CD4-positive, alpha-beta T cell (primary cell): ENCODE results near the gene SLC13A4. TPM values are rescaled to one million over a fixed set of nuclear protein-coding genes. Genes with fewer than 3 reads are reported as not detected.

Source experiments
- ATAC-seq: fragments of 200-7000 bp; cut with Tn5 transposase; one replicate; pipeline ENCODE4 v1.10.0; 2022; ENCODE audit warnings: mild to moderate bottlenecking; ENCODE audit not compliant: poor library complexity
- CTCF ChIA-PET: fragments of 350-600 bp; sonication (Branson Sonifier 250); formaldehyde crosslinking; loops from one replicate; lab custom pipeline; 2021; ENCODE audit warnings: antibody characterized with exemption, inconsistent platforms; lab: Charles Lee
- POLR2A ChIA-PET: fragments of 350-600 bp; sonication (Branson Sonifier 250); formaldehyde crosslinking; loops from one replicate; lab custom pipeline; 2021; ENCODE audit warnings: antibody characterized with exemption, inconsistent platforms; lab: Charles Lee
- DNase-seq, 14 experiments: peaks; one replicate each; pipeline ENCODE4 v3.0.0-alpha.2; 2013 to 2020; ENCODE audit warnings: mixed read lengths in 2 of 14
- H3K27ac ChIP-seq, 2 donors: one replicate each; pipeline versions ENCODE4 v1.5.1 to v1.7.0; 2013; ENCODE audit warnings: low read length in 2 of 2, low read depth in 1 of 2, mild to moderate bottlenecking in 1 of 2
- H3K27me3 ChIP-seq, 2 experiments: 1 replicate in 1 of 2; 2 replicates in 1 of 2; pipeline versions ENCODE4 v1.6.1 to v1.7.0; 2013; ENCODE audit warnings: low read length in 2 of 2, control low read depth in 1 of 2, mild to moderate bottlenecking in 1 of 2, moderate library complexity in 1 of 2; ENCODE audit not compliant: insufficient read depth in 2 of 2, control insufficient read depth in 1 of 2
- H3K36me3 ChIP-seq: one replicate; pipeline ENCODE4 v1.6.1; 2013; ENCODE audit warnings: low read length, control low read depth; ENCODE audit not compliant: insufficient read depth
- H3K4me1 ChIP-seq: one replicate; pipeline ENCODE4 v1.6.1; 2013; ENCODE audit warnings: low read length, control low read depth; ENCODE audit not compliant: insufficient read depth
- H3K4me3 ChIP-seq: one replicate; pipeline ENCODE4 v1.5.1; 2013; ENCODE audit warnings: mild to moderate bottlenecking, low read length, moderate library complexity
- H3K9me3 ChIP-seq, 2 experiments: 1 replicate in 1 of 2; 2 replicates in 1 of 2; pipeline versions ENCODE4 v1.6.1 to v1.7.0; 2013; ENCODE audit warnings: low read length in 2 of 2, mild to moderate bottlenecking in 2 of 2, control low read depth in 1 of 2, moderate library complexity in 1 of 2; ENCODE audit not compliant: control insufficient read depth in 1 of 2, insufficient read depth in 1 of 2
- H3K27ac Mint-ChIP-seq: one replicate; pipeline ENCODE4 v1.8.0; 2020; ENCODE audit warnings: mixed read lengths
- H3K27me3 Mint-ChIP-seq: one replicate; pipeline ENCODE4 v1.8.0; 2021; ENCODE audit warnings: mixed read lengths
- H3K36me3 Mint-ChIP-seq: one replicate; pipeline ENCODE4 v1.8.0; 2021; ENCODE audit warnings: low read depth, mixed read lengths
- H3K4me1 Mint-ChIP-seq: one replicate; pipeline ENCODE4 v1.8.0; 2021; ENCODE audit warnings: low read depth, mixed read lengths
- H3K4me3 Mint-ChIP-seq: one replicate; pipeline ENCODE4 v1.8.0; 2020; ENCODE audit warnings: mild to moderate bottlenecking, mixed read lengths
- H3K9me3 Mint-ChIP-seq: one replicate; pipeline ENCODE4 v1.8.0; 2020; ENCODE audit warnings: mixed read lengths
- CTCF ChIP-seq: fragments of 200-600 bp; IDR thresholded peaks from one replicate; pipeline ENCODE4 v1.8.0; 2022; ENCODE audit warnings: antibody characterized with exemption, mild to moderate bottlenecking
- intact Hi-C, 2 experiments: fragments of 100-400 bp; cut with DNase I in 1 of 2; cut with micrococcal nuclease in 1 of 2; formaldehyde crosslinking; loops; one replicate each; pipeline versions ENCODE4 v1.15.1 to v1.9.0; 2023 to 2025; cut with DNase I, micrococcal nuclease
- total RNA-seq, 174 experiments: library from RNA in 2 of 174; stranded (reverse) in 2 of 174; gene quantifications; one replicate each; pipeline ENCODE4 v1.2.3 and lab custom pipeline; 2021 to 2026

The SLC13A4 gene
- total RNA-seq, 2 experiments from 2014 or later: not detected

- H3K9me3 ChIP-seq: no peaks in the 10 kb centered on the region
- no peak for TF ChIP-seq CTCF
- POLR2A ChIA-PET: no interaction called here
- Mint-ChIP-seq H3K4me1 (no peaks in the 10 kb centered on the region), H3K27ac (no peak overlapping the region), H3K36me3 (peaks cover 5% of the 10 kb centered on the region), H3K27me3 (no peaks in the 10 kb centered on the region), H3K4me3 (no peak overlapping the region), H3K9me3 (no peaks in the 10 kb centered on the region)
- intact Hi-C loops: no loop called here
- no peaks in the 10 kb centered on the region for H3K27me3 ChIP-seq
- no peak overlapping the region for H3K27ac ChIP-seq
- H3K4me1 ChIP-seq: no peaks in the 10 kb centered on the region
- H3K36me3 ChIP-seq: no peaks in the 10 kb centered on the region
- no peak overlapping the region for H3K4me3 ChIP-seq
- CTCF ChIA-PET: no interaction called here
- no peak for ATAC-seq
- no peak for DNase-seq
These were observed 23.3 kb downstream of the SLC13A4 start for GRCh38 chr7:135704698-135705097.

GRCh38 chr7:135704074-135704473 is 23.9 kb downstream of the SLC13A4 start:
- ChIA-PET CTCF (no interaction called here), POLR2A (no interaction called here)
- no peak overlapping the region for H3K27ac Mint-ChIP-seq
- ATAC-seq (no peak), DNase-seq (no peak)
- no peaks in the 10 kb centered on the region for H3K9me3 Mint-ChIP-seq
- no peak overlapping the region for H3K4me3 ChIP-seq
- H3K36me3 Mint-ChIP-seq: peaks cover 5% of the 10 kb centered on the region
- no peaks in the 10 kb centered on the region for H3K36me3 ChIP-seq
- intact Hi-C loops: no loop called here
- no peaks in the 10 kb centered on the region for H3K27me3 Mint-ChIP-seq
- H3K27ac ChIP-seq: no peak overlapping the region
- H3K27me3 ChIP-seq: no peaks in the 10 kb centered on the region
- no peak overlapping the region for H3K4me3 Mint-ChIP-seq
- TF ChIP-seq CTCF: no peak
- H3K4me1 Mint-ChIP-seq: no peaks in the 10 kb centered on the region
- no peaks in the 10 kb centered on the region for H3K4me1 ChIP-seq
- H3K9me3 ChIP-seq: no peaks in the 10 kb centered on the region

GRCh38 chr7:135697276-135698049 is 30.5 kb downstream of the SLC13A4 start:
- CTCF ChIA-PET: no interaction called here
- POLR2A ChIA-PET: no interaction called here

More at GRCh38 chr7:135697276-135698049, 30.5 kb downstream of the SLC13A4 start:
- no peak overlapping the region for H3K4me3 ChIP-seq
- Mint-ChIP-seq H3K4me3 (no peak overlapping the region), H3K4me1 (no peaks in the 10 kb centered on the region), H3K36me3 (peaks cover 5% of the 10 kb centered on the region), H3K27me3 (no peaks in the 10 kb centered on the region), H3K9me3 (no peaks in the 10 kb centered on the region), H3K27ac (no peak overlapping the region)
- no peak for TF ChIP-seq CTCF
- no peaks in the 10 kb centered on the region for H3K4me1 ChIP-seq
- no peaks in the 10 kb centered on the region for H3K27me3 ChIP-seq
- H3K9me3 ChIP-seq: no peaks in the 10 kb centered on the region
- no peak overlapping the region for H3K27ac ChIP-seq
- no peak for ATAC-seq
- H3K36me3 ChIP-seq: no peaks in the 10 kb centered on the region
- no peak for DNase-seq
- intact Hi-C loops: no loop called here
